ENCODE data around the gene ZNF579. TPM values are rescaled to one million over a fixed set of nuclear protein-coding genes. Genes with fewer than 3 reads are reported as not detected.

Gene ZNF579
- total RNA-seq, 2 experiments from 2014 or later: 6.7 to 7.1 TPM

- DNase-seq (no peak), ATAC-seq (ENCODE audit: poor library complexity) (no peak)
- ChIA-PET CTCF (no interaction called here), POLR2A (no interaction called here)
- H3K27me3 Mint-ChIP-seq: peaks cover 11% of the 10 kb centered on the region
- Histone ChIP-seq H3K36me3 (ENCODE audit: insufficient read depth, low read length) (no peaks in the 10 kb centered on the region), H3K4me1 (ENCODE audit: insufficient read depth, low read length) (no peaks in the 10 kb centered on the region), H3K27ac (ENCODE audit: low read depth in 1 of 2, low read length in 2 of 2) (no peak overlapping the region), H3K9me3 (ENCODE audit: control insufficient read depth in 1 of 2, insufficient read depth in 1 of 2, low read length in 2 of 2) (no peaks in the 10 kb centered on the region), H3K27me3 (ENCODE audit: control insufficient read depth in 1 of 2, insufficient read depth in 2 of 2, low read length in 2 of 2) (peaks cover 3 to 6% of the 10 kb centered on the region in 2 experiments), H3K4me3 (ENCODE audit: low read length) (no peak overlapping the region)
- no peaks in the 10 kb centered on the region for H3K9me3 Mint-ChIP-seq
- no peaks in the 10 kb centered on the region for H3K36me3 Mint-ChIP-seq (ENCODE audit: low read depth)
- H3K4me3 Mint-ChIP-seq: no peak overlapping the region
- H3K4me1 Mint-ChIP-seq (ENCODE audit: low read depth): no peaks in the 10 kb centered on the region
- no peak overlapping the region for H3K27ac Mint-ChIP-seq
- TF ChIP-seq, protein P1, sequence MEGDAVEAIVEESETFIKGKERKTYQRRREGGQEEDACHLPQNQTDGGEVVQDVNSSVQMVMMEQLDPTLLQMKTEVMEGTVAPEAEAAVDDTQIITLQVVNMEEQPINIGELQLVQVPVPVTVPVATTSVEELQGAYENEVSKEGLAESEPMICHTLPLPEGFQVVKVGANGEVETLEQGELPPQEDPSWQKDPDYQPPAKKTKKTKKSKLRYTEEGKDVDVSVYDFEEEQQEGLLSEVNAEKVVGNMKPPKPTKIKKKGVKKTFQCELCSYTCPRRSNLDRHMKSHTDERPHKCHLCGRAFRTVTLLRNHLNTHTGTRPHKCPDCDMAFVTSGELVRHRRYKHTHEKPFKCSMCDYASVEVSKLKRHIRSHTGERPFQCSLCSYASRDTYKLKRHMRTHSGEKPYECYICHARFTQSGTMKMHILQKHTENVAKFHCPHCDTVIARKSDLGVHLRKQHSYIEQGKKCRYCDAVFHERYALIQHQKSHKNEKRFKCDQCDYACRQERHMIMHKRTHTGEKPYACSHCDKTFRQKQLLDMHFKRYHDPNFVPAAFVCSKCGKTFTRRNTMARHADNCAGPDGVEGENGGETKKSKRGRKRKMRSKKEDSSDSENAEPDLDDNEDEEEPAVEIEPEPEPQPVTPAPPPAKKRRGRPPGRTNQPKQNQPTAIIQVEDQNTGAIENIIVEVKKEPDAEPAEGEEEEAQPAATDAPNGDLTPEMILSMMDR (IDR thresholded peaks at IDR 0.05): no peak
- intact Hi-C loops (cut with DNase I, micrococcal nuclease): no loop called here
These were observed 27.1 kb downstream of the ZNF579 start for GRCh38 chr19:55553217-55554182.

- TF ChIP-seq, protein P1 (IDR thresholded peaks at IDR 0.05): no peak
- Histone ChIP-seq H3K27ac (ENCODE audit: low read depth in 1 of 2, low read length in 2 of 2) (no peak overlapping the region), H3K9me3 (ENCODE audit: control insufficient read depth in 1 of 2, insufficient read depth in 1 of 2, low read length in 2 of 2) (no peaks in the 10 kb centered on the region), H3K36me3 (ENCODE audit: insufficient read depth, low read length) (no peaks in the 10 kb centered on the region), H3K27me3 (ENCODE audit: control insufficient read depth in 1 of 2, insufficient read depth in 2 of 2, low read length in 2 of 2) (peaks cover 3 to 6% of the 10 kb centered on the region in 2 experiments), H3K4me1 (ENCODE audit: insufficient read depth, low read length) (no peaks in the 10 kb centered on the region), H3K4me3 (ENCODE audit: low read length) (no peak overlapping the region)
- CTCF ChIA-PET: no interaction called here
- no peak overlapping the region for H3K4me3 Mint-ChIP-seq
- ATAC-seq (ENCODE audit: poor library complexity) (no peak), DNase-seq (no peak)
- peaks cover 17% of the 10 kb centered on the region for H3K27me3 Mint-ChIP-seq
- H3K36me3 Mint-ChIP-seq (ENCODE audit: low read depth): no peaks in the 10 kb centered on the region
- intact Hi-C loops (cut with DNase I, micrococcal nuclease): no loop called here
- H3K4me1 Mint-ChIP-seq (ENCODE audit: low read depth): no peaks in the 10 kb centered on the region
- POLR2A ChIA-PET: no interaction called here
- no peaks in the 10 kb centered on the region for H3K9me3 Mint-ChIP-seq
- no peak overlapping the region for H3K27ac Mint-ChIP-seq
These were observed 28.0 kb downstream of the ZNF579 start for GRCh38 chr19:55552620-55553019.

- POLR2A ChIA-PET: no interaction called here
- peaks cover 5 to 6% of the 10 kb centered on the region in 2 experiments for H3K27me3 ChIP-seq (ENCODE audit: control insufficient read depth in 1 of 2, insufficient read depth in 2 of 2, low read length in 2 of 2)
- H3K4me1 ChIP-seq (ENCODE audit: insufficient read depth, low read length): no peaks in the 10 kb centered on the region
- Mint-ChIP-seq H3K4me1 (ENCODE audit: low read depth) (no peaks in the 10 kb centered on the region), H3K36me3 (ENCODE audit: low read depth) (no peaks in the 10 kb centered on the region), H3K9me3 (no peaks in the 10 kb centered on the region), H3K27ac (no peak overlapping the region), H3K27me3 (peaks cover 21% of the 10 kb centered on the region), H3K4me3 (no peak overlapping the region)
- no peaks in the 10 kb centered on the region for H3K36me3 ChIP-seq (ENCODE audit: insufficient read depth, low read length)
- TF ChIP-seq, protein P1 (IDR thresholded peaks at IDR 0.05): no peak
- intact Hi-C loops (cut with DNase I, micrococcal nuclease): no loop called here
- CTCF ChIA-PET: no interaction called here
- ATAC-seq (ENCODE audit: poor library complexity) (no peak), DNase-seq (no peak)
- H3K9me3 ChIP-seq (ENCODE audit: control insufficient read depth in 1 of 2, insufficient read depth in 1 of 2, low read length in 2 of 2): peaks cover 0 to 3% of the 10 kb centered on the region in 2 experiments
- H3K27ac ChIP-seq (ENCODE audit: low read depth in 1 of 2, low read length in 2 of 2): no peak overlapping the region
- H3K4me3 ChIP-seq (ENCODE audit: low read length): no peak overlapping the region
These were observed 28.4 kb downstream of the ZNF579 start for GRCh38 chr19:55552206-55552605.

Data from CD4-positive, alpha-beta T cell (primary cell).